Spleen (tissue), 11 donors: ENCODE results near the gene SHANK2. TPM values are rescaled to one million over a fixed set of nuclear protein-coding genes. Genes with fewer than 3 reads are reported as not detected.

Experiments used
- DNase-seq: peaks from one replicate; pipeline ENCODE4 v3.0.0-alpha.2; 2020
- H3K27ac ChIP-seq, 8 donors: fragments of 200-600 bp; sonication (generic) in 7 of 8; 1 replicate in 4 of 8; 2 replicates in 4 of 8; pipeline versions ENCODE4 v1.5.0 to v1.8.0; 2016 to 2021; ENCODE audit warnings: inconsistent platforms in 4 of 8, mild to moderate bottlenecking in 4 of 8, moderate library complexity in 1 of 8
- H3K27me3 ChIP-seq, 7 donors: fragments of 200-600 bp; sonication (generic) in 6 of 7; replicated peaks in 1 of 7; 1 replicate in 4 of 7; 2 replicates in 3 of 7; pipeline versions ENCODE4 v1.5.0 to v1.8.0; 2016 to 2021; ENCODE audit warnings: inconsistent platforms in 3 of 7, mild to moderate bottlenecking in 1 of 7
- H3K36me3 ChIP-seq, 6 donors: fragments of 200-600 bp; sonication (generic) in 5 of 6; 1 replicate in 4 of 6; 2 replicates in 2 of 6; pipeline versions ENCODE4 v1.5.0 to v1.8.0; 2016 to 2021; ENCODE audit warnings: inconsistent platforms in 2 of 6
- H3K4me1 ChIP-seq, 6 donors: fragments of 200-600 bp; sonication (generic) in 5 of 6; 1 replicate in 3 of 6; 2 replicates in 3 of 6; pipeline versions ENCODE4 v1.5.0 to v1.8.0; 2016 to 2021; ENCODE audit warnings: inconsistent platforms in 3 of 6
- H3K4me3 ChIP-seq, 8 donors: fragments of 200-600 bp; sonication (generic) in 7 of 8; 1 replicate in 4 of 8; 2 replicates in 4 of 8; pipeline versions ENCODE4 v1.5.0 to v1.8.0; 2016 to 2021; ENCODE audit warnings: inconsistent platforms in 4 of 8, mild to moderate bottlenecking in 4 of 8, moderate library complexity in 2 of 8
- H3K9me3 ChIP-seq, 8 donors: fragments of 200-600 bp; sonication (generic) in 7 of 8; 1 replicate in 4 of 8; 2 replicates in 4 of 8; pipeline versions ENCODE4 v1.5.0 to v1.8.0; 2016 to 2021; ENCODE audit warnings: inconsistent platforms in 4 of 8
- CTCF ChIP-seq, 11 experiments: fragments of 200-600 bp in 7 of 11; fragments of 450-650 bp in 4 of 11; sonication (generic) in 4 of 11; IDR thresholded peaks in 8 of 11; conservative IDR thresholded peaks in 3 of 11; 1 replicate in 7 of 11; 2 replicates in 4 of 11; pipeline versions ENCODE4 v1.4.0 to v1.8.0; 2016 to 2021; ENCODE audit warnings: antibody characterized with exemption in 11 of 11, inconsistent platforms in 4 of 11, mild to moderate bottlenecking in 1 of 11
- POLR2A ChIP-seq, 3 donors: fragments of 450-650 bp; IDR thresholded peaks; one replicate each; pipeline ENCODE4 v1.5.1; 2017; ENCODE audit warnings: antibody characterized with exemption in 3 of 3, mild to moderate bottlenecking in 1 of 3
- POLR2AphosphoS5 ChIP-seq, 3 donors: sonication (generic); formaldehyde crosslinking; IDR thresholded peaks; one replicate each; pipeline ENCODE4 v1.5.1; 2017; ENCODE audit warnings: antibody characterized with exemption in 3 of 3
- WGBS, 5 donors: extraction: QIAGEN DNeasy Blood & Tissue Kit in 3 of 5; methylation state at CpG; one replicate each; pipeline versions ENCODE4 v1.1.5 to v1.1.7; 2013 to 2018; 5-methylcytosine and 5-hydroxymethylcytosine counted together
- intact Hi-C: fragments of 100-400 bp; cut with DNase I; formaldehyde crosslinking; loops from one replicate; pipeline ENCODE4 v1.15.0; 2023; ENCODE audit warnings: low total_unique reads
- polyA plus RNA-seq, 3 donors: library from polyadenylated mRNA; stranded (reverse); fragments of 200-250 nt; gene quantifications; one replicate each; pipeline ENCODE4 v1.2.1, GENCODE V29; 2013
- total RNA-seq, 7 donors: library from RNA; depleted of rRNA in 3 of 7; stranded (reverse); fragments of >200 nt in 3 of 7; fragmentation: NEBNext Ultra II Directional in 4 of 7; extraction: Animal tissue kit (Norgen Biotek cat#: 25700) in 4 of 7; gene quantifications; one replicate each; pipeline versions ENCODE4 v1.1.0 to v1.2.1, GENCODE V29; 2016 to 2021
- donor health status: healthy with polysubstance abuse.
- donor health status: DM: no; HTN: no; CAD: no; lungs with moderate emphysema.
- donor health status: DM: no; HTN: no; CAD: no.
- donor health status: Bipolar disorder and iron deficiency.
- donor health status: healthy.
- donor health status: DM: no; HTN: no; CAD: no.
- donor health status: DM: yes; HTN: yes; CAD: no.

The SHANK2 gene
- total and polyA plus RNA-seq, 10 donors: 0.30 to 23.8 (median 9.4) TPM

DNA sequence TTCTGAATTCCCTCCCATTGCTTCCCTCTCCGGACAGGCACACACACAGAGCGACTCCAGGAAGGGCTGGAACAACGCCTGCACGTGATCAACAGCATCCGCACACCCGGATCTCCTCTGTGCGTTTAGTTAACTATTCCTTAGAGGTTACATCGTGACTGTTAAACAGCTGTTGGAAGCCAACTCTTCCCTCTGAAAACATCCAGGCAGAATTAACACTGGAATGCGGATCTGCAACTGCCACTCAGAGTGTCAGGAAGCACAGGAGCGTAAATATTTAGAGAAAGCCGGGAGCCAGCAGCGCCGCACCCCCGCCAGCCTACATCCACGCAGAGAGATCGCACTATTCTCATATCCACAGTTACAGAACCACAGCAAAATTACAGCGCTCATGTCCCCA, 46.2 kb downstream of the SHANK2 start:
- Histone ChIP-seq H3K4me3 (peak overlapping the region in 1 of 8 donors; percentile 2), H3K9me3 (peaks cover 0 to 10% (median 2%) of the 10 kb centered on the region in 8 donors), H3K27me3 (peaks cover 0 to 60% (median 0%) of the 10 kb centered on the region in 7 donors), H3K27ac (no peak overlapping the region), H3K36me3 (no peaks in the 10 kb centered on the region), H3K4me1 (no peaks in the 10 kb centered on the region)
- WGBS, 5 donors: 29 to 34% (median 31%) methylated on average over 17 of the region's 17 CpGs
- peak; percentile 23 for DNase-seq
- intact Hi-C loops: no loop called here
- TF ChIP-seq POLR2AphosphoS5 (IDR thresholded peaks at IDR 0.05) (no peak), CTCF (IDR thresholded peaks at IDR 0.05 in 8 of 11, conservative IDR thresholded peaks at IDR 0.05 in 3 of 11) (no peak), POLR2A (IDR thresholded peaks at IDR 0.05) (no peak)

DNA sequence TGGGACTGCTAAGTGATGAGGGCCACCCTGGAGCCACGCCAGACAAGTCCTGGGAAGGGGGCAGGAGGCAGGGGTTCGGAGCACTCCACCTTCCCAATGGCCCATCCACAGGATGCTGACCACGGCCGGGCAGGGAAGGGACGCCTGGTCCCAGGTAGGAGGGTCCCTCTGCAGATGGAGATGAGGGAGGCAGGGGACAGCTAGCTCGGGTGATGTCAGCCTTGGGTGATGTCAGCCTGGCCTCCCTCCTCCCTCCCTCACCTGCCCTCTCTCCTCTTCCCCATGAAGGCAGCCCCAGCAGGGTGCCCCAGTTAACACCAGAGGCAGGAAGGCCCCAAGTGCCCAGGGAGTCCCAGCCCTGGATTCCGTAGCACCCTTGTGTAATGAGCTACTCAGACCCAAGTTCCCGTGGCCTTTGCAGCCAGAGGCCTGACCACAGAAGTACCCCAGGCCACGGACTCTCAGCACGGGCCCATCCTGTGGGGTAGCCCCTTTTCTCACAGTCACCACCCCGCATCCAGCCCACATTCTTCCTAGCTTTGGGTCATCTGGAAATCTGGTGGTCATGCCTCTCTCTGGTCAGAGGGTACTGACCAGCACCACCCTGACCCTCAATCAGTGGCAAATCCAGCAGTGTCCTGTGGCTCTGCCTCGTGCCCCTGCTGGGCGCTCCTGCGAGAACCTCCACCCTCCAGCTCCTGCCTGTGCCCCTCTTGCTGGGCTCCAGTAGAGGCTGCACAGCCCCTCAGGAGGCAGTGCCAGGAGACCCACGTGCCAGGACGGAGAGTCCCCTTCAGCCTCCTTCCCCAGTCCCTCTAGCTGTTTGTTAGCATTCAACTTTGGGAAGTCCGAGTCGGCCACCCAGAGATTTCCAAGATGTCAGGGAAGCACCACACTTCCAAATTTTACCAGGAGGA, 47.4 kb downstream of the SHANK2 start:
- no peaks in the 10 kb centered on the region for H3K36me3 ChIP-seq
- no peak overlapping the region for H3K4me3 ChIP-seq
- peaks cover 0 to 10% (median 2%) of the 10 kb centered on the region in 8 donors for H3K9me3 ChIP-seq
- H3K4me1 ChIP-seq: no peaks in the 10 kb centered on the region
- no peak for TF ChIP-seq POLR2A (IDR thresholded peaks at IDR 0.05)
- TF ChIP-seq POLR2AphosphoS5 (IDR thresholded peaks at IDR 0.05): no peak
- TF ChIP-seq CTCF (IDR thresholded peaks at IDR 0.05 in 8 of 11, conservative IDR thresholded peaks at IDR 0.05 in 3 of 11): no peak
- no peak overlapping the region for H3K27ac ChIP-seq
- DNase-seq: peak; percentile 63
- WGBS, 5 donors: 75 to 84% (median 80%) methylated on average over 16 to 18 of the region's 18 CpGs
- intact Hi-C loops: no loop called here
- H3K27me3 ChIP-seq: peaks cover 0 to 55% (median 0%) of the 10 kb centered on the region in 7 donors

- H3K9me3 ChIP-seq: peaks cover 0 to 10% (median 2%) of the 10 kb centered on the region in 8 donors
- H3K27me3 ChIP-seq: peaks cover 0 to 52% (median 0%) of the 10 kb centered on the region in 7 donors
- peak; percentile 55 for DNase-seq
- no peaks in the 10 kb centered on the region for H3K4me1 ChIP-seq
- TF ChIP-seq POLR2AphosphoS5 (IDR thresholded peaks at IDR 0.05) (no peak), CTCF (IDR thresholded peaks at IDR 0.05 in 8 of 11, conservative IDR thresholded peaks at IDR 0.05 in 3 of 11) (no peak)
- no peak overlapping the region for H3K4me3 ChIP-seq
- intact Hi-C loops: no loop called here
- WGBS, 5 donors: 61 to 83% (median 80%) methylated on average over 10 to 16 of the region's 16 CpGs
- H3K36me3 ChIP-seq: no peaks in the 10 kb centered on the region
- no peak overlapping the region for H3K27ac ChIP-seq
Measured at GRCh38 chr11:71204294-71204693, 48.1 kb downstream of the SHANK2 start.

DNA sequence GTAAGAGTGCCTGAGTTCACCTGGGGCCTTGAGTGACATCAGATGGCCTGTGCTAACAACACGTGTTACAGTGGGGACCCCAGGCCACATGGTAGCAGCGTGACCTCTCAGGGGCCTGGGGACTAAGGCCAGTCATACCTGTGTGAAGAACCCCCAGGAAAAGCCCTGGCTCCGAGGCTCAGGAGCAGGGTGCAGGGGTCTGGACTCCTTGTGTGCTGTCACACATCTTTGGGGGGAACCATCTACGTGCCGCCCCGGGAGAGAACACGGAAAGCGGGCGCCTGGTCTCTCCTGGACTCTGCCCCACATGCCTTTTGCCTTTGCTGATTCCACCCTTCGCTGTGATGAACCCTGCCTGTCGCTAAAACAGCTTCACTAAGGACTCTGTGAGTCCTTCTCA, 48.7 kb downstream of the SHANK2 start:
- H3K27ac ChIP-seq: no peak overlapping the region
- H3K27me3 ChIP-seq: peaks cover 0 to 55% (median 0%) of the 10 kb centered on the region in 7 donors
- WGBS, 5 donors: 77 to 86% (median 82%) methylated on average over 11 of the region's 11 CpGs
- no peaks in the 10 kb centered on the region for H3K36me3 ChIP-seq
- H3K4me1 ChIP-seq: no peaks in the 10 kb centered on the region
- H3K9me3 ChIP-seq: peaks cover 0 to 7% (median 2%) of the 10 kb centered on the region in 8 donors
- no peak overlapping the region for H3K4me3 ChIP-seq
- intact Hi-C loops: no loop called here
- no peak for TF ChIP-seq POLR2A (IDR thresholded peaks at IDR 0.05)
- DNase-seq: peak; percentile 37
